H9 (cell line): ENCODE data around the gene RBMS3. TPM values are rescaled to one million over a fixed set of nuclear protein-coding genes. Genes with fewer than 3 reads are reported as not detected.
"Not testable (repeated sequence)": the region's sequence is repeated elsewhere in the genome, so short reads cannot be mapped to it uniquely, and the experiment has no call there.

Experiments
- DNase-seq: peaks from one replicate; pipeline ENCODE4 v3.0.0-alpha.2; 2017
- H2AFZ ChIP-seq: one replicate; pipeline ENCODE4 v1.6.1; 2013; ENCODE audit warnings: mild to moderate bottlenecking, low read length, control low read depth, moderate library complexity
- H2AK5ac ChIP-seq: 2 replicates; pipeline ENCODE4 v1.6.1; 2013; ENCODE audit warnings: low read length, control low read depth, mixed read lengths; ENCODE audit not compliant: insufficient read length
- H2BK120ac ChIP-seq: one replicate; pipeline ENCODE4 v1.6.1; 2013; ENCODE audit warnings: low read depth, mild to moderate bottlenecking, low read length, control low read depth, inconsistent platforms; ENCODE audit not compliant: poor library complexity, severe bottlenecking
- H2BK12ac ChIP-seq: 2 replicates; pipeline ENCODE4 v1.6.1; 2013; ENCODE audit warnings: low read length, control low read depth, mixed read lengths, low read depth; ENCODE audit not compliant: insufficient read length
- H2BK15ac ChIP-seq: 2 replicates; pipeline ENCODE4 v1.6.1; 2013; ENCODE audit warnings: low read depth, low read length, control low read depth
- H2BK20ac ChIP-seq: one replicate; pipeline ENCODE4 v1.6.1; 2013; ENCODE audit warnings: low read depth, mild to moderate bottlenecking, low read length, control low read depth, inconsistent platforms; ENCODE audit not compliant: poor library complexity, severe bottlenecking
- H2BK5ac ChIP-seq: 2 replicates; pipeline ENCODE4 v1.6.1; 2013; ENCODE audit warnings: low read length, control low read depth, mixed read lengths; ENCODE audit not compliant: insufficient read length
- H3K14ac ChIP-seq: 2 replicates; pipeline ENCODE4 v1.6.1; 2013; ENCODE audit warnings: low read length, control low read depth; ENCODE audit not compliant: insufficient read depth
- H3K18ac ChIP-seq: 2 replicates; pipeline ENCODE4 v1.6.1; 2013; ENCODE audit warnings: low read depth, mild to moderate bottlenecking, mixed read lengths, low read length, control low read depth; ENCODE audit not compliant: insufficient read length
- H3K23ac ChIP-seq: 2 replicates; pipeline ENCODE4 v1.6.1; 2013; ENCODE audit warnings: low read length, control low read depth, mixed read lengths, low read depth; ENCODE audit not compliant: insufficient read length
- H3K23me2 ChIP-seq: 2 replicates; pipeline ENCODE4 v1.6.1; 2013; ENCODE audit warnings: low read depth, mild to moderate bottlenecking, mixed read lengths, low read length, control low read depth; ENCODE audit not compliant: insufficient read length, poor library complexity, severe bottlenecking
- H3K27ac ChIP-seq: 2 replicates; pipeline ENCODE4 v1.5.1; 2013; ENCODE audit warnings: low read length, control low read depth, mixed read lengths, low read depth; ENCODE audit not compliant: insufficient read length
- H3K27me3 ChIP-seq: 2 replicates; pipeline ENCODE4 v1.6.1; 2013; ENCODE audit warnings: low read length, control low read depth, inconsistent platforms; ENCODE audit not compliant: insufficient read depth
- H3K4ac ChIP-seq: 2 replicates; pipeline ENCODE4 v1.6.1; 2013; ENCODE audit warnings: low read depth, mild to moderate bottlenecking, control low read depth, inconsistent platforms, low read length, moderate library complexity
- H3K4me1 ChIP-seq: 2 replicates; pipeline ENCODE4 v1.6.1; 2013; ENCODE audit warnings: low read length, control low read depth, inconsistent platforms; ENCODE audit not compliant: insufficient read depth
- H3K4me2 ChIP-seq: 2 replicates; pipeline ENCODE4 v1.6.1; 2013; ENCODE audit warnings: low read length, control low read depth, mixed read lengths; ENCODE audit not compliant: insufficient read length, insufficient read depth
- H3K56ac ChIP-seq: 2 replicates; pipeline ENCODE4 v1.6.1; 2013; ENCODE audit warnings: low read depth, mild to moderate bottlenecking, mixed read lengths, low read length, control low read depth; ENCODE audit not compliant: insufficient read length
- H3K79me1 ChIP-seq: 2 replicates; pipeline ENCODE4 v1.6.1; 2013; ENCODE audit warnings: low read depth, mild to moderate bottlenecking, moderate library complexity, low read length, control low read depth, inconsistent platforms; ENCODE audit not compliant: insufficient read depth, poor library complexity, severe bottlenecking
- H3K79me2 ChIP-seq: 2 replicates; pipeline ENCODE4 v1.6.1; 2013; ENCODE audit warnings: low read length, control low read depth, inconsistent platforms; ENCODE audit not compliant: insufficient read depth
- H3K9ac ChIP-seq: 2 replicates; pipeline ENCODE4 v1.6.1; 2013; ENCODE audit warnings: low read length, control low read depth, mixed read lengths; ENCODE audit not compliant: insufficient read length; ENCODE audit errors: extremely low read depth
- H3K9me3 ChIP-seq: one replicate; pipeline ENCODE4 v1.6.1; 2013; ENCODE audit warnings: low read depth, low read length, inconsistent platforms; ENCODE audit not compliant: control insufficient read depth
- H3T11ph ChIP-seq: one replicate; pipeline ENCODE4 v1.6.1; 2013; ENCODE audit warnings: mild to moderate bottlenecking, low read length, control low read depth, inconsistent platforms
- H4K20me1 ChIP-seq: one replicate; pipeline ENCODE4 v1.6.1; 2013; ENCODE audit not compliant: control insufficient read depth, insufficient read length, insufficient read depth
- H4K5ac ChIP-seq: 2 replicates; pipeline ENCODE4 v1.6.1; 2013; ENCODE audit warnings: low read depth, mild to moderate bottlenecking, mixed read lengths, low read length, control low read depth; ENCODE audit not compliant: insufficient read length
- H4K8ac ChIP-seq: replicated peaks from 2 replicates; pipeline ENCODE4 v1.6.1; 2013; ENCODE audit warnings: low read length, control low read depth, mixed read lengths, low read depth; ENCODE audit not compliant: insufficient read length
- H4K91ac ChIP-seq: 2 replicates; pipeline ENCODE4 v1.6.1; 2013; ENCODE audit warnings: low read depth, mild to moderate bottlenecking, moderate library complexity, mixed read lengths, low read length, control low read depth; ENCODE audit not compliant: insufficient read length
- H3K27ac Mint-ChIP-seq, 3 experiments: 2 replicates in 2 of 3; 3 replicates in 1 of 3; pipeline ENCODE4 v1.8.0; 2020 to 2021; ENCODE audit warnings: mixed read lengths in 3 of 3, mild to moderate bottlenecking in 1 of 3, moderate library complexity in 1 of 3
- H3K27me3 Mint-ChIP-seq: 2 replicates; pipeline ENCODE4 v1.8.0; 2021; ENCODE audit warnings: low read depth, mild to moderate bottlenecking, moderate library complexity, mixed read lengths
- H3K36me3 Mint-ChIP-seq, 3 experiments: 2 replicates in 2 of 3; 3 replicates in 1 of 3; pipeline ENCODE4 v1.8.0; 2020 to 2021; ENCODE audit warnings: low read depth in 3 of 3, mixed read lengths in 3 of 3; ENCODE audit not compliant: insufficient read depth in 1 of 3
- H3K4me1 Mint-ChIP-seq, 2 experiments: 2 replicates each; pipeline ENCODE4 v1.8.0; 2020; ENCODE audit warnings: mixed read lengths in 2 of 2
- H3K4me3 Mint-ChIP-seq, 2 experiments: 2 replicates in 1 of 2; 3 replicates in 1 of 2; pipeline ENCODE4 v1.8.0; 2020 to 2021; ENCODE audit warnings: mild to moderate bottlenecking in 2 of 2, mixed read lengths in 2 of 2, moderate library complexity in 1 of 2
- H3K9me3 Mint-ChIP-seq, 2 experiments: 2 replicates in 1 of 2; 3 replicates in 1 of 2; pipeline ENCODE4 v1.8.0; 2020; ENCODE audit warnings: mild to moderate bottlenecking in 2 of 2, mixed read lengths in 2 of 2, moderate library complexity in 1 of 2
- CTCF ChIP-seq: fragments of 200-600 bp; sonication (generic); conservative IDR thresholded peaks from 3 replicates; pipeline ENCODE4 v1.8.0; 2021; ENCODE audit warnings: antibody characterized with exemption, mild to moderate bottlenecking
- WGBS: extraction: QIAGEN DNeasy Blood & Tissue Kit; methylation state at CpG from one replicate; pipeline ENCODE4 v1.1.7; 2013; ENCODE audit warnings: missing lambda C conversion rate, low lambda C conversion rate, mixed read lengths; ENCODE audit not compliant: insufficient read length; ENCODE audit errors: extremely low coverage; 5-methylcytosine and 5-hydroxymethylcytosine counted together
- total RNA-seq: library from RNA; stranded (reverse); gene quantifications from 2 replicates; pipeline ENCODE4 v1.2.1, GENCODE V29; 2021

The RBMS3 gene
- total RNA-seq, 1 experiment from 2014 or later = 8.1 TPM

- H2BK15ac ChIP-seq = no peak overlapping the region
- no peak overlapping the region for H2AFZ ChIP-seq
- peaks cover 19 to 22% of the 10 kb centered on the region in 2 experiments for H3K9me3 Mint-ChIP-seq
- H4K8ac ChIP-seq = no peak overlapping the region
- no peak overlapping the region for H3T11ph ChIP-seq
- H3K79me1 ChIP-seq = no peaks in the 10 kb centered on the region
- no CpG with 5 or more reads among the region's 3 CpGs for WGBS
- no peak overlapping the region for H3K9ac ChIP-seq
- H3K27ac ChIP-seq = no peak overlapping the region
- H3K18ac ChIP-seq = no peak overlapping the region
- H2BK12ac ChIP-seq = no peak overlapping the region
- H4K20me1 ChIP-seq = no peaks in the 10 kb centered on the region
- H3K4me3 Mint-ChIP-seq = no peak overlapping the region
- no peak overlapping the region for H4K91ac ChIP-seq
- H2BK5ac ChIP-seq = no peak overlapping the region
- H3K4ac ChIP-seq = no peak overlapping the region
- H3K79me2 ChIP-seq = no peaks in the 10 kb centered on the region
- peaks cover 11% of the 10 kb centered on the region for H3K27me3 Mint-ChIP-seq
- H3K56ac ChIP-seq = no peak overlapping the region
- no peaks in the 10 kb centered on the region for H3K23me2 ChIP-seq
- no peaks in the 10 kb centered on the region for H3K9me3 ChIP-seq
- H2BK120ac ChIP-seq = no peak overlapping the region
- H4K5ac ChIP-seq = no peak overlapping the region
- H3K27me3 ChIP-seq = no peaks in the 10 kb centered on the region
- peaks cover 13 to 14% of the 10 kb centered on the region in 2 experiments for H3K4me1 Mint-ChIP-seq
- H3K23ac ChIP-seq = no peak overlapping the region
- no peak overlapping the region for H3K27ac Mint-ChIP-seq
- no peak overlapping the region for H2BK20ac ChIP-seq
- H2AK5ac ChIP-seq = no peak overlapping the region
- DNase-seq = no peak
- no peaks in the 10 kb centered on the region for H3K4me1 ChIP-seq
- H3K14ac ChIP-seq = no peak overlapping the region
- no peak for TF ChIP-seq CTCF
- H3K36me3 Mint-ChIP-seq = peaks cover 5 to 23% (median 21%) of the 10 kb centered on the region in 3 experiments; a peak in 6 of 7 replicates
- no peak overlapping the region for H3K4me2 ChIP-seq
Measured at GRCh38 chr3:30048431-30048830, 767.6 kb downstream of the RBMS3 start.

GRCh38 chr3:30050116-30050515 lies 769.2 kb downstream of the RBMS3 start:
- not testable (repeated sequence) for H2BK120ac ChIP-seq, H3K4me1 ChIP-seq, H3K23ac ChIP-seq, H3K27ac Mint-ChIP-seq, H3K9ac ChIP-seq, H4K8ac ChIP-seq, H2BK20ac ChIP-seq, H3K18ac ChIP-seq, H2BK12ac ChIP-seq, H2AK5ac ChIP-seq, H4K5ac ChIP-seq, DNase-seq, H3K56ac ChIP-seq, H3K4ac ChIP-seq, H3K79me2 ChIP-seq, H2AFZ ChIP-seq, H3K4me1 Mint-ChIP-seq, H4K20me1 ChIP-seq, H4K91ac ChIP-seq, H3T11ph ChIP-seq, H3K27ac ChIP-seq, H2BK15ac ChIP-seq, H3K23me2 ChIP-seq, H3K79me1 ChIP-seq, H2BK5ac ChIP-seq, H3K9me3 ChIP-seq, H3K27me3 ChIP-seq, H3K4me2 ChIP-seq, H3K4me3 Mint-ChIP-seq, H3K14ac ChIP-seq
- Mint-ChIP-seq H3K9me3 (peaks cover 19 to 24% of the 10 kb centered on the region in 2 experiments), H3K27me3 (peaks cover 11% of the 10 kb centered on the region), H3K36me3 (peaks cover 5 to 23% (median 21%) of the 10 kb centered on the region in 3 experiments; a peak in 6 of 7 replicates)
- no CpG with 5 or more reads among the region's 9 CpGs for WGBS
